GM18861 (cell line): Measurements from ENCODE around the gene WDTC1.

Source experiments
- ATAC-seq: cut with Tn5 transposase; IDR thresholded peaks from one replicate; pipeline ENCODE4 v1.9.1; 2021; ENCODE audit not compliant: unreplicated experiment

Gene WDTC1

GRCh38 chr1:27332536-27333281 lies 98.3 kb downstream of the WDTC1 start:
- no peak for ATAC-seq

DNA sequence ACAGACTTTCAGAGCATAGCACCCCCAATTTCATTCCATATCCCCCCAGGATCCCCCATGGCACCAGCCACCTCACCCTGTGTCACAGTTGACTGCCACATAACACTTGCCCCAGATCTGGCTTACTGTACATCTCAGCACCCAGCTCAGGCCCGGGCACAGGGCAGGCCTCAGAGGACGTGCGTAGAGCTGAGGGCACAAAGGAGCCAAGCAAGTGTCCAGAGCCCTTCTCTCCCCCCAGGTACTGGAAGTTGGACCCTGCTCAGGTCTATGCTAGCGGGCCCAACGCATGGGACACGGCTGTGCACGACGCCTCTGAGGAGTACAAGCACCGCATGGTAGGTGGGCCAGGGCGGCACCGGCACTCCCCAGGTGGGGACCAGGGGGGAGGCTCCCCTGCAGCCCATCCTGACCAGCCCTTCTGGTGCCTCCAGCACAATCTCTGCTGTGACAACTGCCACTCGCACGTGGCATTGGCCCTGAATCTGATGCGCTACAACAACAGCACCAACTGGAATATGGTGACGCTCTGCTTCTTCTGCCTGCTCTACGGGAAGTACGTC lies 99.4 kb downstream of the WDTC1 start:
- ATAC-seq = no peak

DNA sequence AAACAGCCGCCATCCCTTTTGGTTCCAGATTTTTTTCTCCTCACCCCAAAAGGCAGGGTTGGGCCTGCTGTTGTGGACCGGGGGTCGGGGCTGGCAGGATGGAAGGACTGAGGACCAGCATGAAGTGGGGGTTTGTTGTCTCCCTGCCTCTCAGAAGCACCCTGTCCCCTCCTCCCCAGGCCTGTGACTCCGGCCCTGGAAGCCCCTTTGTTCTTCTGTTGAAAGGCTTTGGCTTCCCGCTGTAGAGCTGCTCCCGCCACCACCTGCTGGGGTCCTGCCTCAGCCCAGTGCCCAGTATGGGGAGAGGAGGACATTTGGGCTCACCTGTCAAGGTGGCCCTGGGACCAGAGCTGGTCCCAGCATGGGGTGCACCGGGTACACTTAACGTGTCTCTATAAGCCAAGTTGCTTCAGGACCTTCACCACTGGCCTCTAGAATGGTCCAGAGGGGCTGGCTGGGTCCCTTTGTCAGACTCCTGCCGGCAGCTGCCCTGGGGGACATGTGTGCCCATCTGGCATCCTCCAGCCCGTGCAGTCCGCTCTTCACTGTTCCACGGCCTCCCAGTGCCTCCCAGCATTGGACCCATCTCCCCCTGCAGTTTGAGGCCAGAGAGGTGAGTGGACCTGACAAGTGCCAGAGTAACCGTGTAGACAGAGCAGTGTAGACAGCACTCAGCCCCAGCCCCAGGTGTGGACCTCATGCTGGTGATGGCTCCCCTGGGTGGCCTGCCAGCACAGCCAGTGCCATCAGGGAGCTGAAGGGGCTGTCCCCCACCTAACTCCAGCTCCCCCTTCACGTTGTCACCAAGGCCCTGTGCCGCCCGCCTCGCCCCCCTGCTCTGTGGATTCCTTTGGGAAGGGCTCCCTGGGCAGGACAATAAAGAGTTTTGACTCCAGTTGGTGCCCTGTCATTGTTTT lies 101.3 kb downstream of the WDTC1 start:
- no peak for ATAC-seq

DNA sequence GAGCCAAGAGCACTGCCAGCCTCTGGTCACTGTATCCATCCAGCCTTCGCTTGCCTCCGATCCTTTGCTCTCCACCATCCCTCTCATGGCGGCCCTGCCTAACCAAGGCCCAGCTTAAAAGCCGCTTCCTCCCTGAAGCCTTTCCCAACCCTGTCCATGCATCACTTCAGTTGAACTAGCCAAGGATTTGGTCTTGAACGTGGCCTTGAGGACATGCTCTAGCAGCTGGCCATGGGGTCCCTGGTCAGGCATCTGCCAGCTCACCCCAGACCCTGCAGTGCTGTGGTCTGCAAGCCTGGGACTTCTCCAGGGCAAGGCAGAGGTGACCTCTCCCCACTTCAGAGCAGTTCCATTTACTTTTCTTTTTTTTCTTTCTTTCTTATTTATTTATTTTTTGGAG lies 102.3 kb downstream of the WDTC1 start:
- no peak for ATAC-seq

DNA sequence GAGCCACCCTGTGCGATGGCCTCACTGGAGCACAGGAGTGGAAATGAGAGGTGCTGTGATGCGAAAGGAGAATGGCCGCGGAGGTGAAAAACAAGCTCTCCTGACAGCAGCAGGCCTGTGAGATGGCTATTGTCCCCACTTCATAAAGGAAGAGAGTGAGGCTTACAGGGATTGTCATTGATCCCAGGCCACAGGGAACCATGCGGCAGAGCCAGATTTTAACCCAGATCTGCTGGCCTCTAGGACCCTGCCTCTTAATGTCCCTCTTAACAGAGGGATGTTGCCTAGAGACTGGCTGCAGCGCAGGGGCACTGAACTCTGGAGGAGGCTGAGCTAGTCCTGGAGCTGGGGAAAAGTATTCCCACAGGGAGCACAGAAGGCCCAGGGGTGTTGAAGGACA lies 104.3 kb downstream of the WDTC1 start:
- ATAC-seq = no peak

- no peak for ATAC-seq
Observed at GRCh38 chr1:27339213-27339612, 104.8 kb downstream of the WDTC1 start.

GRCh38 chr1:27341525-27342252 lies 107.3 kb downstream of the WDTC1 start, which contains the start of gene SYTL1:
TSS of gene SYTL1 (plus strand) at chr1:27342022. CDS start at chr1:27345335, 3,313 bp downstream.
- no peak for ATAC-seq

DNA sequence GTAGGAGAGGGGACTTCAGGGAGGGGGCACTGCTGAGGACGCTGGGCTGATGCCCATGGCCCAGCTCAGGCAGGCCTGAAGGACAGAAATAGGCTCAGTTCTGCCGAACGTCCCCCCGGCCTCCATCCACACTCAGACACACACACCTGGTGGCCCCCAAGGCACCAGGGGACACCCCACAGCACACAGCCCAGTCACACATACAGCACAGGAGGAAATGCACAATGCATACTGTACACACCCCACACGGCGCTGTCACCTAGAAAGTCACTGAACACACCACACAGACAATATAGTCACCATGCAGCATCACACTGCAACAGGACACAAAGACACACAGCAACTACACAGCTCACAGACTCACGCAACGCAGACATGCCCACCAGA lies 108.0 kb downstream of the WDTC1 start:
- ATAC-seq = no peak

DNA sequence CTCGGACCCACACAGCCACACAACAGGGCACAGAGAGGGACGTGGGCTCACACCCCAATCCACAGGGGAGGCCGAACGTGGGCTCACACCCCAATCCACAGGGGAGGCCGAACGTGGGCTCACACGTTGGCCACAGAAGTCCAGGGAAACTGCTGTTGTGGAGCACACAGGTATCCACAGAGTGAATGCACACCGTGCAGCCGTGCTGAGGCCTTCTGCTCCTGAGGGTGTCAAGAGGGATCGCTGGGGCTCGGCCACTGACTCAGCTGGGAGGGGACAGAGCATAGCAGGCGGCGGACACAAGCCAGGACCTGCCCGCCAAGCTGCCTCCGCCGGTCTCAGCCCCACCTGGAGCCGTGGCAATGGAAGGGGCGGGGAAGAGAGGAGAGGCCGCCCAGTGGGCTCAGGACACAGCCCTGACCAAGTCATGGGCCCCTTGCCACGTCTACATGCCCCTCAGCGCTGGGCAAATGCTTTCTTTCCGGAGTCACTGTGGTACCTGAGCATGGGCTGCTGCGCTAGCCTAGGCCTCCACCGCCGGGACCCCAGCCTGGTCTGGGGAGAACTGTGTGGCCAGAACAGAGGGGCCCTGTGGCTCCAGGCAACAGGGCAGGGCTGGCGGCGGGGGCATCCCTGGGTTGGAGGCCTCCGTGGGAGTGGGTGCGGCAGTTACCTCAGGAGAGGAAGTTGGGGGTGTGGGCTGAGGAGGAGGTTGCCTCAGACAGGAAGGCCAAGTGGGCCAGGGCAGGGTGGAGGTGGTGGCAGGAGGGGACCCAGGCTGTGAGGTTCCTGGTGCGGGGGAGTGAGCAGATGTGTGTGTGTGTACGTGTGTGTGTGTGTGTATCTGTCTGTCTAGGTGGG lies 108.6 kb downstream of the WDTC1 start:
- no peak for ATAC-seq

DNA sequence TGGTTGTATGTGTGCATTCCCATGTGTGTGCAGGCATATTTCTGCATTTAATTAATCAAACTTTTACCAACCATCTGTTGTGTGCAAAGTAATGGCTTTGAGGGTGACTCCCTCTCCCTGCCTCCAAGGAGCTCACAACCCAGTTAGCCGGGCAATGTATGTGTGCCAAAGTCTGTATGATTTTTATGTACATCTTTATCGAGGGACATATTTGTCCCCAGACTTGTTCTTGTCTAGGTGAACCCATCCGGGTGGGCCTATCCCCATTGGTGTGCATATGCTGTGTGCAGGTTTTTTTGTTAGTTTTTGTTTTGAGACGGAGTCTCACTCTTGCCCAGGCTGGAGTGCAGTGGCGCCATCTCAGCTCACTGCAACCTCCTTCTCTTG lies 109.2 kb downstream of the WDTC1 start:
- ATAC-seq = no peak

- no peak for ATAC-seq
Observed at GRCh38 chr1:27345272-27345671, 110.8 kb downstream of the WDTC1 start.

DNA sequence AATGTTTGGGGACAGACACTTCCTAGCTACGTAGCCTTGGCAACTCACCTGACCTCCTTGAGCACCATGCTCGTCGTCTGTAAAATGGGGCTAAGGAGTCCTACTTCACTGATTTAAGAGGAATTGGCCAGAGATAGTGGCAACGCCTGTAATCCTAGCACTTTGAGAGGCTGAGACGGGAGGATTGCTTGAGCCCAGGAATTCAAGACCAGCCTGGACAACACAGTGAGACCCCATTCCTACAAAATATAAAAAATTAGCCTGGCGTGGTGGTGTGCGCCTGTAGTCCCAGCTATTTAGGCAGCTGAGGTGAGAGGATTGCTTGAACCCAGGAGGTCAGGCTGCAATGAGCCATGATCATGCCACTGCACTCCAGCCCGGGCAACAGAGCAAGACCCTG lies 111.9 kb downstream of the WDTC1 start:
- no peak for ATAC-seq

DNA sequence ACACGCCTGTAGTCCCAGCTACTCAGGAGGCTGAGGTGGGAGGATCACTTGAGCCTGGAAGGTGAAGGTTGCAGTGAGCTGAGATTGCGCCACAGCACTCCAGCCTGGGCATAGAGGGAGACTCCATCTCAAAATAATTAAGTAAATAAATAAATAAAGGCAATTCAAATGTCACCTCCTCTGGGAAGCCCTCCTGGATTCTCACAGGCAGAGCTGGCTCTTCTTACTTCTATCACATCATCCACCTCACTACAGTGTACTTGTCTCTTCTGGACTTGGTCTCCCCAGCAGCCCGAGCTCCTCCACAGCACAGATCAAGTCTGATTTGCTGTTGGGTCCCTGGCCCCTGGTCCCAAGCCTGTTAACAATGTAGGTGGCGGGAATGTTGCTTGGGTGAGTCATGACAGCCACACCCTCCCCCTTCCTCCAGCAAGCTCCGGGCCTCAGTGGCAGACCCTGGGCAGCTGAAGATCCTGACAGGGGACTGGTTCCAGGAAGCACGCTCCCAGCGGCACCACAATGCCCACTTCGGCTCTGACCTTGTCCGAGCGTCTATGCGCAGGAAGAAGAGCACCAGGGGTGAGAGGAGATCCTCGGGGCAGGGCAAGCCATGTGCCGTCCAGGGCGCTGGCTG lies 112.7 kb downstream of the WDTC1 start:
- no peak for ATAC-seq

DNA sequence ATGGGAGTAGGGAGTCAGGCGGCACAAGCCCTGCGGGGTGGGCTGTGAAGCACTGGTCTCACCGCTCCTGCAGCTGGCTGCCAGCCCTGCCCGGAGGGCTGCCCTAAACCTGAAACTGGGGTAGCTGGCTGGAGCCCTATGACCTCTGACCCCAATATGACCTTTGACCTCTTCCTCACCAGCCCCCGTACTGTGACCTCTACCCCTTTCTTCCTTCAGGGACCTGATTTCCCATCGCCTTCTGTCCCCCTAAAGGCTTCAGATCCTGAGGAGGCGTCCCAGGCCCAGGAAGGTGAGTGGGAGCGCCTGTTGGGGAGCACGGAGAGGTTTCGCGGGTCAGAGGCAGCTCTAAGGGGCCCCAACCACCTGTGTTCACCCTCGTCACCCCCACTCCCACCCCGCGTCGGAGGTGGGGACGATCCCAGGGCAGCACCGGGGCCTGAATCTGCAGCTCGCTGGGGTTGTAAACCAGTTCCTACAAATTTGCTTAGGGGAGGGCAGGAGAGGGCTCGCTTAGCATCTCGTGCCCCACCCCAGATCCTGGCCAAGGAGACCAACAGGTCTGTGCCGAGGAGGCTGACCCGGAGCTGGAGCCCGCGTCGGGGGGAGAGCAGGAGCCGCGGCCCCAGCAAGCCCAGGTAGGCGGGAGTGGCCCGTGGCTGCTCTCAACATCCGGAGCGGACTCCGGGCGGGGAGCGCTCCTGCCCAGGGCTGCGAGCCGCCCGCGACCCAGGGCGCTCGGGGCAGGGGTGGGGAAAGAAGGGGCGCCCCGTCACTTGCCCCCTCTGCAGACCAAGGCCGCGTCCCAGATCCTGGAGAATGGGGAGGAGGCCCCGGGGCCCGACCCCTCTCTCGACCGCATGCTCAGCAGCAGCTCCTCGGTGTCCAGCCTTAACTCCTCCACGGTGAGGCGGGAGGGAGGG lies 114.7 kb downstream of the WDTC1 start:
- no peak for ATAC-seq

- ATAC-seq = no peak
Observed at GRCh38 chr1:27349784-27350662, 115.6 kb downstream of the WDTC1 start.

DNA sequence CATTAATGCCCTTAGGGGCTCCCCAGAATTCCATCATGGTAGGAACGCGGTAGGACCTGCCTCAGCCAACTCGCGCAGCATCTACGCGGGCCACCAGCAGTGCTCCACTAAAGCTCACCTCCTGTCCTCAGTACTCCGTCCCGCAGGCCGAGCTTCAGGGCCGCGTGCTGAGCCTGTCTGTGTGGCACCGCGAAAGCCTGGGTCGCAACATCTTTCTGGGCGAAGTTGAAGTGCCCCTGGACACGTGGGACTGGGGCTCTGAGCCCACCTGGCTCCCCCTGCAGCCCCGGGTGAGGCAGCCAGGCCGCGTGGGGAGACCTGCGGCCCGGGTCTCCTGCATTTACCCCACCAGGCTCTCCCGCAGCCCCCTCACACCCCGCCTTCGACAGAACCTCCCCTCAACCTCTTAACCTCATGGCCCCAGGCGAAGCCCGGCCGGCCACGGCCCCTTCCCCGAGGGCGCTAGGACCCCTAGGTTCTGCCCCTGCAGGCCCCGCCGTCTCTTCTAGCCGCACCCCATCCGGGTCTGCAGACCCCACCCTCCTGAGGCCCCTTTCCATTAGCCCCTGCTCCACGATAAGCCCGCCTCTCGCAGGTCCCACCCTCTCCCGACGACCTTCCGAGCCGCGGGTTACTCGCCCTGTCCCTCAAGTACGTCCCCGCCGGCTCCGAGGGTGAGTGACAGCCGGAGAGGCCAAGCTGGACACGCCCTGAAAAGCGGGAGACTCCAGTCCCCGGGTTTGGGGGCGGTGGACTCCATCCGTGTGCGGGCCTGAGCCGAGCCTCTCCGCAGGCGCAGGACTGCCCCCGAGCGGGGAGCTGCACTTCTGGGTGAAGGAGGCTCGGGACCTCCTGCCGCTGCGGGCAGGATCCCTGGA lies 116.5 kb downstream of the WDTC1 start:
- no peak for ATAC-seq
